ENCODE data around the gene TUFT1. TPM values are rescaled to one million over a fixed set of nuclear protein-coding genes. Genes with fewer than 3 reads are reported as not detected.

Gene TUFT1
- total RNA-seq, 1 donor from 2014 or later = 7.5 TPM

DNA sequence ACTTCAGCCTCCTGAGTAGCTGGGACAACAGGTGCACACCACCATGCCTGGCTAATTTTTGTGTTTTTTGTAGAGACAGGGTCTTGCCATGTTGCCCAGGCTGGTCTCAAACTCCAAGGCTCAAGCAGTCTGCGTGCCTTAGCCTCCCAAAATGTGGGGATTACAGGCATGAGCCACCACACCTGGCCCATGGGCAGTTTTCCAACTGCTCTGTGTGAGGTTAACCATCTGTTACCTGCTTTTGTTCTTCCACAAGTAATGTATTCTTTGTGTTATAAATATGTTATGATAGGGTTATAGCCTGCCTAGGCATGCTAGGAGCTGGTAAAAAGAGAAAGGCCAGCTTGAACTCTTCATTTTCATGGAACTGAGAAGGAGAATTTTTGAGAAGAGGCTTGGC lies 30.7 kb downstream of the TUFT1 start:
- no peak overlapping the region for H3K4me3 Mint-ChIP-seq
- peaks cover 6% of the 10 kb centered on the region for H3K36me3 Mint-ChIP-seq (ENCODE audit: low read depth)
- TF ChIP-seq, protein P1, sequence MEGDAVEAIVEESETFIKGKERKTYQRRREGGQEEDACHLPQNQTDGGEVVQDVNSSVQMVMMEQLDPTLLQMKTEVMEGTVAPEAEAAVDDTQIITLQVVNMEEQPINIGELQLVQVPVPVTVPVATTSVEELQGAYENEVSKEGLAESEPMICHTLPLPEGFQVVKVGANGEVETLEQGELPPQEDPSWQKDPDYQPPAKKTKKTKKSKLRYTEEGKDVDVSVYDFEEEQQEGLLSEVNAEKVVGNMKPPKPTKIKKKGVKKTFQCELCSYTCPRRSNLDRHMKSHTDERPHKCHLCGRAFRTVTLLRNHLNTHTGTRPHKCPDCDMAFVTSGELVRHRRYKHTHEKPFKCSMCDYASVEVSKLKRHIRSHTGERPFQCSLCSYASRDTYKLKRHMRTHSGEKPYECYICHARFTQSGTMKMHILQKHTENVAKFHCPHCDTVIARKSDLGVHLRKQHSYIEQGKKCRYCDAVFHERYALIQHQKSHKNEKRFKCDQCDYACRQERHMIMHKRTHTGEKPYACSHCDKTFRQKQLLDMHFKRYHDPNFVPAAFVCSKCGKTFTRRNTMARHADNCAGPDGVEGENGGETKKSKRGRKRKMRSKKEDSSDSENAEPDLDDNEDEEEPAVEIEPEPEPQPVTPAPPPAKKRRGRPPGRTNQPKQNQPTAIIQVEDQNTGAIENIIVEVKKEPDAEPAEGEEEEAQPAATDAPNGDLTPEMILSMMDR (conservative IDR thresholded peaks at IDR 0.05) = no peak
- no peaks in the 10 kb centered on the region for H3K27me3 Mint-ChIP-seq (ENCODE audit: low read depth)
- peaks cover 6% of the 10 kb centered on the region for H3K4me1 Mint-ChIP-seq
- no peaks in the 10 kb centered on the region for H3K9me3 Mint-ChIP-seq
- DNase-seq (ENCODE audit: low read depth, low spot score) = no peak
- peak overlapping the region; percentile 6 for H3K27ac Mint-ChIP-seq (ENCODE audit: unreplicated experiment)

DNA sequence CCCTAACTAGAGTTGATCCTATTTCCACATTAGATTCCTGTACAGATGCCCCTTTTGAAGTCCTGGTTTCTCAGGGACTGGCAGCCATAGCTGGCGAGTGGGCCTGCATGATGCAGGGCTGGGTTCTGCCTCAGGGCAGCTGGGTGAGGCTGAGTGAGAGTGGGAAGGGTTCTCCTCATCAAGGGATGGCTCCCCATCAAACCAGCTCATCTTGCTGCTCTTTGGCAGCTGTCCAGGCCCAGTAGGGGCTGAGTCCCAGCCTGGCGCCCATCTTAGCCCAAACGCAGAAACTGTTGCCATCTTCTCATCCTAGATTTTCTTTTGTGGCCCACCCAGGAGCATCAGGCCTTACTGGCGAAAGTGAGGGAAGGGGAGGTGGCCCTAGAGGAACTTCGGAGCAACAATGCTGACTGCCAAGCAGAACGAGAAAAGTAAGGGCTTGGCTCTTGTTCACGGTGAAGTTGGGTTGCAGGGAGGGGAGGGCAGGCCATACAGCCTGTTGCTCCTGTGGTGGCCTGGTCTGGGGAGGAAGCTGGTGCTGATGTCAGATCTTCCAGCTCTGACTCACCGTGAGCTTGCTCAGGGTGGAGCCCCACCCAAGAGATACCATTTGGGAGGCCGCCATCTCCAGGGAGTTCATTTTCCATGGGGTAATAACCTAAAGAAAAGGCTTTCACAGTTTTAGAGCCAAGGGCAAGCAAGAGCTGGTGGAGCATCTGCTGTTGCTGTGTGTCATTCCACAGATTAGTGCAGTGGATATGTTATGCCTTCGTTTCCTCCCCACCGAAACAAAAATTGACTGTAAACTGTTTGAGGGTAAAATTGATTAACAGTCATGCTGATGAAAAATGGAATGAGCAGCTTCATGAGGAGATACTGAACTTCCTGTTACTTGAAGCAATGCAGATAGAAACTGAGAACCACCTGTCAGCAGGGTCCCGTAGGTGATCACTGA lies 34.7 kb downstream of the TUFT1 start:
- DNase-seq (ENCODE audit: low read depth, low spot score) = no peak
- Mint-ChIP-seq H3K4me1 (no peaks in the 10 kb centered on the region), H3K27ac (ENCODE audit: unreplicated experiment) (no peak overlapping the region), H3K4me3 (no peak overlapping the region), H3K27me3 (ENCODE audit: low read depth) (no peaks in the 10 kb centered on the region), H3K36me3 (ENCODE audit: low read depth) (peaks cover 2% of the 10 kb centered on the region), H3K9me3 (no peaks in the 10 kb centered on the region)
- TF ChIP-seq, protein P1 (conservative IDR thresholded peaks at IDR 0.05) = no peak

DNA sequence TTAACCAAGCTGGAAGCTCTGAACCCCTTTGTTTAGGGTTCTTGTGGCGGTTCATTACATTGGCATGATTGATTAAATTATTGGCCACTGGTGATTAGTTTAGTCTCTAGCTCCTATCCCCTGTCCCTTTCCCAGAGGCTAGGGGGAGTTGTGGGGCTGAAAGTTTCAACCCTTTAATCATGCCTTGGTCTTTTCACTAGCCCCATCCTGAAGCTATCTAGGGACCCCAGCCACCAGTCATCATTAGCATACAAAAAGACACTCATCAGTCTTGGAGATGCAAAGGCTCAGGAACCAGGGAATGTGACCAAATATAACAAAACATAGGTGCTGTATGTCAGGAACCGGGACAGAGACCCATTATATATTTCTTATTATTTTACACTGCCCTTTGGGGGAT lies 37.1 kb downstream of the TUFT1 start:
- Mint-ChIP-seq H3K9me3 (no peaks in the 10 kb centered on the region), H3K36me3 (ENCODE audit: low read depth) (peaks cover 2% of the 10 kb centered on the region), H3K27me3 (ENCODE audit: low read depth) (no peaks in the 10 kb centered on the region), H3K4me1 (no peaks in the 10 kb centered on the region), H3K27ac (ENCODE audit: unreplicated experiment) (no peak overlapping the region), H3K4me3 (no peak overlapping the region)
- no peak for DNase-seq (ENCODE audit: low read depth, low spot score)
- TF ChIP-seq, protein P1 (conservative IDR thresholded peaks at IDR 0.05) = no peak

DNA sequence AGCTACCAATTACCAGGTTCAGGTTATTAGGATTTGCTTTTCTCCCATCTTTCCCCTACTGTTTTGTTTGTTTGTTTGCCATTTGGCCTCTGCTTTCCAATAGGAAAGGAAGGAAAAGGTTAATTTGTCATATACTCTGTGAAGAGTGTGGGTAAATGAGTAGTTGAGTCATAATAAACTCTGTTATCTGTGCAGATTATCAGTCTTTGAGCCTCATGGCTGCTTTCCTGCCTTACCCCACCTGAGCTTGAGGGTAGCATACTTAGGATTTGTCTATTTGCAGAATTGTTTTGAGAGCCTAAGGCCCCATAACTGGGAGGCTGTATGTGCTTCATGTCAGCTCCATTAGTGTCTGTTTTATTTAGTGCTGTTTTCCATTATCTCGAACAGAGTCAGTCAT lies 38.8 kb downstream of the TUFT1 start:
- H3K9me3 Mint-ChIP-seq = no peaks in the 10 kb centered on the region
- H3K27ac Mint-ChIP-seq (ENCODE audit: unreplicated experiment) = no peak overlapping the region
- H3K4me1 Mint-ChIP-seq = no peaks in the 10 kb centered on the region
- H3K27me3 Mint-ChIP-seq (ENCODE audit: low read depth) = no peaks in the 10 kb centered on the region
- peaks cover 2% of the 10 kb centered on the region for H3K36me3 Mint-ChIP-seq (ENCODE audit: low read depth)
- no peak for DNase-seq (ENCODE audit: low read depth, low spot score)
- H3K4me3 Mint-ChIP-seq = no peak overlapping the region
- TF ChIP-seq, protein P1 (conservative IDR thresholded peaks at IDR 0.05) = no peak

DNA sequence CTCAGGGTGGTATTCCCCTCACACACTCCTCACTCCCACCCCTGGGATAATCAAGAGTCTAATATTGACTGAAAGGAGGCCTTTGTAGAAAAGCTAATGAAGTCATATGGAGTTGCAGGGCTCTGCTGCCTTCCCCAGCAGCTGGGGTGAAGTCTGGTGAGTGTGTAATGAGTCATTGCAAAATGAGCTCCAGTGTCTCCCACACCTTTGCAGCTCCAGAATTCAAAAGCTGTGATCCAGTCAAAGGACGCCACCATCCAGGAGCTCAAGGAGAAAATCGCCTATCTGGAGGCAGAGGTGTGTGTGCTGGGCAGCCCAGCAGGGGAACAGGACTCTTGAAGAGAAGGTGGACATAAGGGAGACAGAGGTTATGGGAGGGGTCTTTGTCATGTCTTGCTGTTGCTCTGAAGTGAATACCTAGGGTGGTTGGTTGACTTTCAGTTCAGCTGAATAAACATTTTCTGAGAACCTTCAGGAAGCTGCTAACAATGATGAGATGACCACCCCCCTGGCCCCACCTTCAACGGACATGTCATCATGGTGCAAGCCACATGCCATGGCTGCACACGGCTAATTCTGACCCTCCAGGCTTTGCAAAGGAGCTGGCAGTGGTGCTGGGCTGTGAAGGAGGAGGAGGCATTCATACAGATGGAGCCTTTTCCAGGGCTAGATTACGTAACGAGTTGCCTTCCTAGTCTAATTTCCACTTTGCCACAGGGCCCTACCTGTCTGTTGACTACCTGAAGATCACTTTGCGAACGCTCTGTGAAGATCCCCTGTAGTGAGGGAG lies 39.5 kb downstream of the TUFT1 start:
- TF ChIP-seq, protein P1 (conservative IDR thresholded peaks at IDR 0.05) = no peak
- Mint-ChIP-seq H3K27ac (ENCODE audit: unreplicated experiment) (no peak overlapping the region), H3K9me3 (no peaks in the 10 kb centered on the region), H3K4me1 (no peaks in the 10 kb centered on the region), H3K36me3 (ENCODE audit: low read depth) (peaks cover 2% of the 10 kb centered on the region), H3K27me3 (ENCODE audit: low read depth) (no peaks in the 10 kb centered on the region), H3K4me3 (no peak overlapping the region)
- no peak for DNase-seq (ENCODE audit: low read depth, low spot score)
